NCI-H1092 (cell line): ENCODE data around the gene KRTAP3-3.
"Not testable (repeated sequence)": the region's sequence is repeated elsewhere in the genome, so short reads cannot be mapped to it uniquely, and the experiment has no call there.

Source experiments
- DNase-seq: peaks from one replicate; lab custom pipeline; 2025; lab: John Stamatoyannopoulos, UW

KRTAP3-3 gene

DNA sequence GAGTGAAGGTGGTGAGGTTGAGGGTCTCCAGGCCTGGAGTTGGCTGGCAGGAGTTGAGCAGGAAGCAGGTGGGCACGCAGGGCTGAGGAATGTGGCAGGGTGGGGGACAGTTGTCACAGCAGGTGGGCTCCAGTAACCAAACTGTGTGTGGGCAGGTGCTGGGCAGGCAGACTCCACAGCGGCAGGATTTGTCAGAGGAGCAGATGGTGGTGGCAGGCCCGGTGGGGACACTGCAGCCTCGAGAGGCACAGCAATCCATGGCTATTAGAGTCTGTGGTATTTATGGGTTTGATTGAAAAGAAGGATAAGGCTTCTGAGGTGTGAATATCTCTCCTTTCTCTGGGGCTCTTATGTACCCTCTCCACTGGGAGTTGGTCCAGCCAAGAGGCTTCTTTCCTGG is at the start of gene KRTAP3-3:
KRTAP3-3 (minus strand) TSS at position 326 of the 400 bp plus-strand sequence; CDS start at position 259, 67 bp downstream.
- no peak for DNase-seq

DNA sequence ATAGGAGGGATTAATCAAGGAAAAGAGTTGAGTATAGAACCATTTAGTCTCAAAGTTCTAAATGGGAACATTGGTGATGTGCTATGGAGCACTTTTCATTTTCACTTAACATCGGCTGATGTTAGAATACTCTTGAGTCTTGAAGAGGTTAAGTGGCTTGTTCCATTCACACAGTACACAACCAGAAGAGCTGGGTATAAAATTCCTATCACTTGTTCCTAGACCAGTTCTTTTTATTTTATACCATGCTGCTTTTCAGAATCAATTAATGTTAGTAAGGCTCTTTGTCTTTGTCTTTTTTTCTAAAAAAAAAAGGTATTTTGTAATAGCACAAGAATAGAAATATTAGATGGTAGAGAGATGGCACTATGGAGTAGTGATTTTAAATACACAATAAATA is 49.0 kb upstream of the KRTAP3-3 start:
- no peak for DNase-seq

DNA sequence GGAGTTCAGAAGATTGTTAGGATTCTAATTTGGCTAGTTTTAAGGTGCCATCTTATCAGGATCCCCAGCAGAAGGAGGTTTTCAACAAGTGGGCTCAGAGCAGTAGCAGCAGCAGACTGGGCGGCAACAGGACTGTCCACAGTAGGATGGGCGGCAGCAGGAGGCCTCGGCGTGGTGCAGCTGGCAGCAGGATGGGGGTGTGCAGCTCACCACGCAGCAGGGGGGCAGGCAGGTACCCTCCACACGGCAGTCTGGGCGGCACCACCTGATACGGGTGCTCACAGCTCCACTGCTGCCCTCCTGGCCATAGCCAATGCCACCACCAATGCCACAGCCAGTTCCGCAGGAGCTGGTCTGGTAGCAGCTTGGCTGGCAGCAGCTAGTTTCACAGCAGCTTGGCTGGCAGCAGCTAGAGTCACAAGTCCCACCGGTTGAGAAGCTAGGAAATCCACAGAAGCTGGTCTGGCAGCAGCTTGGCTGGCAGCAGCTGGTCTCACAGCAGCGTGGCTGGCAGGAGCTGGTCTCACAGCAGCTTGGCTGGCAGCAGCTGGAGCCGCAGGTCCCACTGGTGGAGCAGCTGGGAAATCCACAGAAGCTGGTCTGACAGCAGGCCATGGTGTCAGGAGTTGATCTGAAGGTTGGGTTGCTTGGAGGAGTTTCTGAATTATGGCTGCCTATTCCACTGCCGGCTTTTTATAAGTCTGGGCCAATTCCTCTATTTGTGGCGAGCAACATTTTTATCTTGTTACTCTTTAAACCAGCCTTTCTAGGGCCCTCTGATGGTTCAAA is 47.0 kb upstream of the KRTAP3-3 start, which contains the start of gene KRTAP1-1:
KRTAP1-1 (minus strand) TSS at position 668 of the 789 bp plus-strand sequence; CDS start at position 615, 53 bp downstream.
- not testable (repeated sequence) for DNase-seq

GRCh38 chr17:41037853-41038350 is 43.9 kb upstream of the KRTAP3-3 start:
- DNase-seq: no peak

GRCh38 chr17:41034346-41034935 is 40.5 kb upstream of the KRTAP3-3 start, which contains the start of gene KRTAP1-3:
KRTAP1-3 (minus strand) TSS chr17:41034874; CDS start chr17:41034821, 53 bp downstream.
- DNase-seq: not testable (repeated sequence)

DNA sequence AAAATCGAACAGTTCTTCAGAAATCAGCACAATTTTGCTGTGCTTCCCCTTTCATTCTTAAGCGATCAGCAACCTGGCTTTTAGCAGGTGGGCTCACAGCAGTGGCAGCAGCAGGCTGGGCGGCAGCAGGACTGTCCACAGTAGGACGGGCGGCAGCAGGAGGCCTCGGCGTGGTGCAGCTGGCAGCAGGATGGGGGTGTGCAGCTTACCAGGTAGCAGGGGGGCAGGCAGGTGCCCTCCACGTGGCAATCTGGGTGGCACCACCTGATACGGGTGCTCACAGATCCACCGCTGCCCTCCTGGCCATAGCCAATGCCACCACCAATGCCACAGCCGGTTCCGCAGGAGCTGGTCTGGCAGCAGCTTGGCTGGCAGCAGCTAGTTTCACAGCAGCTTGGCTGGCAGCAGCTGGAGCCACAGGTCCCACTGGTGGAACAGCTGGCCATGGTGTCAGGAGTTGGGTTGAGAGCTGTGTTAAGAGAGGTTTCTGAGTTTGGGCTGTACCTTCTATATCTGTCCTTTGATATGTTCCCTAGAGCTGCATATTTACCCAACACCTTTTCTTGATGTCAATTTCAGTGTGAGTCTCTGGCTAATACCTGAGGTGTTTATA is 35.8 kb upstream of the KRTAP3-3 start, which contains the start of gene KRTAP1-4:
KRTAP1-4 (minus strand) TSS at position 563 of the 613 bp plus-strand sequence; CDS start at position 446, 117 bp downstream.
- DNase-seq: no peak

GRCh38 chr17:41026715-41027471 is 32.9 kb upstream of the KRTAP3-3 start, which contains the start of gene KRTAP1-5:
KRTAP1-5 (minus strand) TSS chr17:41027208; CDS start chr17:41027155, 53 bp downstream.
- DNase-seq: no peak

DNA sequence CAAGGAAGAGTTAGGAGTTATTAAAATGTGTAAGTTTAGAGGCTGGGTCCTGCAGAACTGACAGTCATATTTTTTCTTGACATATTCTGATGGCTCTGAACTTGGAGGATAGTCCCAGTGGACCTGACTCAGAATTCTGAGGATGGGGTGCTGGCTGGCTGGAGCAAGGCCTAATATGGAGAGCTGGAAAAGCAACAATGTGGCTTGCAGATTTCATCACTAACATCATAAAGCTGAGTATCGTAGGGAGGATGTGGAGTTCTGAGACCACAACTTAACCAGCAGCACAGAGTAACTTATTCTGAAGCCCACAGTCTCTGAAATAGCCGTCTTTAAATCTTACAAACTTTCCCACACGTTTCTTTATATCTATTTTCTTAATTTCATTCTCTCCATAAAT is 30.7 kb upstream of the KRTAP3-3 start:
- no peak for DNase-seq

DNA sequence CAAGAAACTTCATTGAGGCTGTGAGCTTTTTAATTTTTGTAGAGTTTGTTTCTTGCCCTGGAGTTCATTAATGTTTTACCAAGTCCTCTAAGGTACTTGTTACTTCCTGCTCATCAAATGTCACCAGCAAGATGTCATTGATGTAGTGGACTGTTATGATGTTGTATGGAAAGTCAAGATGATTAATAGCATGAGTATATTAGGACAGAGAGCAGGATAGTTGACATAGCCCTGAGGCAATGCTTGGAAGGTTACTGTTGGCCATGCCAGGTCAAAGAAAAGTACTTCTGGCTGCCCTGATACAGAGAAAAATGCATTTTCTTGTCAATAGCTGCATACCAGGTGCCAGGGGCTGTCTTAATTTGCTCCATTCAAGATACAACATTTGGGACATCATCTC is 26.4 kb upstream of the KRTAP3-3 start:
- DNase-seq: no peak

GRCh38 chr17:41019415-41019814 is 25.5 kb upstream of the KRTAP3-3 start:
- DNase-seq: no peak

DNA sequence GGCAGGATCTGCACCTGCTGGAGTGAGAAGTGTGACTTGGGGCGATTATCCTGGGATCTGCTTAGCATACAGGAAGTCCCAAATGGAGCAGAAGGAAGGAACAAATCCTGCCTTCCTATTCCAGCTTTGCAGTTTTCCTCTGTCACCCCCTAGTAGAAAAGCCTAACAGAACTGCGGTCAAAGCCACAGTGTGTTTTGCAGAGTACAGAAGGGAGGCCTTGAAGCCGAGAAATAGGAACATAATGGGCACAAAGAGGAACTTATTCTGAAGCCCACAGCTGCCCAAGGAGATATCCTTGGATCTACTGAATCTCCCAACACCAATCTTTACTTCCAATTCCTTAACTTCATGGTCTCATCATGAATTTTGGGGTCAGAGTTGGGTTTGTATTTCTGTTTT is 24.6 kb upstream of the KRTAP3-3 start:
- no peak for DNase-seq

GRCh38 chr17:41016578-41017215 is 22.7 kb upstream of the KRTAP3-3 start:
- DNase-seq: no peak

DNA sequence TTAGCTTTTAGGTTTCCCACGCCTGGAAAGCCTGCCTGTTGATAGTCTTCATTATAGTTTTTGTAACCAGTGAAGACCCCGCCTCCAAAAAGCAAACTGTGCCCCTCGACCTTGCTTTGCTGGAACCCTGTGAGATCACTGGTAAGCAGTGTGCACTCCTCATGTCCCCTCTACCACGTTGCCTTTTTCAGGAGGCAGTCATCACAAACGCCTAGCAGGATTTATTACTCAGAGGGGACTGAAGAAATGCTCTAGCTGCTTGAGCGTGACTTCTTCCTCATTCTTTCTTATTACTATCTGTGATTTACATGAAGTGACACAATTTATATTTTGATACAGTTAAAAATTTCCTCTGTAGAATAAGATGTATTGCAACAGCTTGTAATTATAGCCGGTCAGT is 21.5 kb upstream of the KRTAP3-3 start:
- no peak for DNase-seq

- DNase-seq: no peak
These were observed 19.6 kb upstream of the KRTAP3-3 start for GRCh38 chr17:41013606-41014005.

GRCh38 chr17:41013181-41013580 is 19.2 kb upstream of the KRTAP3-3 start:
- DNase-seq: no peak

GRCh38 chr17:41012326-41013120 is 18.6 kb upstream of the KRTAP3-3 start:
- DNase-seq: no peak

- no peak for DNase-seq
These were observed 16.5 kb upstream of the KRTAP3-3 start for GRCh38 chr17:41010441-41010840.

DNA sequence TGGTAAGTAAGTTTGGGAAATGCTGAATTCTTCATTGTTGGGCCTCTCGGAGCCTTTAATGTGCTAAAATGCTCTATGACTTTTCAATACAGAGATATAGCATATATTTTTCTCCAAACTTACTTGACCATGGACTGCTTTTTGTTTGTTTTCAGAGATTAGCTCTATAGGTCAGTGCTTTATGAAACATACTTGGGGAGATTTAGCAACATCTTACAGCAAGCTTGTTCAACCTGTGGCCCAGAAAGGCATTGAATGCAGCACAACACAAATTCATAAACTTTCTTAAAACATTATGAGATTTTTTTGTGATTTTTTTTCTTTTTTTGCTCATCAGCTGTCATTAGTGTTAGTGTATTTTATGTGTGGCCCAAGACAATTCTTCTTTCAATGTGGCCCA is 16.0 kb upstream of the KRTAP3-3 start:
- DNase-seq: no peak

GRCh38 chr17:41009301-41009760 is 15.4 kb upstream of the KRTAP3-3 start:
- DNase-seq: no peak

GRCh38 chr17:41008811-41009210 is 14.8 kb upstream of the KRTAP3-3 start, which contains the start of gene KRTAP3-1:
KRTAP3-1 (minus strand) TSS chr17:41009128; CDS start chr17:41009074, 54 bp downstream.
- DNase-seq: no peak
